HUDEP-2 (cell line): Measurements from ENCODE around the gene CORO2B.
"Not testable (repeated sequence)": the region's sequence is repeated elsewhere in the genome, so short reads cannot be mapped to it uniquely, and the experiment has no call there.

ENCODE experiments used
- DNase-seq, 76 experiments: peaks; one replicate each; lab custom pipeline; 2025; ENCODE audit not compliant: unreplicated experiment in 76 of 76; lab: John Stamatoyannopoulos, UW

Gene CORO2B

GRCh38 chr15:68641376-68641775 is 62.6 kb downstream of the CORO2B start:
- DNase-seq = no peak

GRCh38 chr15:68642491-68642845 is 63.7 kb downstream of the CORO2B start:
- no peak for DNase-seq

- DNase-seq = no peak
Measured at GRCh38 chr15:68643216-68643830, 64.5 kb downstream of the CORO2B start.

- peak in 1 of 76 experiments; percentile 2 for DNase-seq
Measured at GRCh38 chr15:68644083-68644904, 65.5 kb downstream of the CORO2B start.

GRCh38 chr15:68644996-68645395 is 66.2 kb downstream of the CORO2B start:
- no peak for DNase-seq

GRCh38 chr15:68646156-68646555 is 67.4 kb downstream of the CORO2B start:
- DNase-seq = no peak

GRCh38 chr15:68646696-68647095 is 67.9 kb downstream of the CORO2B start:
- DNase-seq = no peak

GRCh38 chr15:68647361-68647760 is 68.6 kb downstream of the CORO2B start:
- not testable (repeated sequence) for DNase-seq

- peak in 67 of 76 experiments; percentile 3 to 79 (median 44) for DNase-seq
Measured at GRCh38 chr15:68650901-68651709, 72.3 kb downstream of the CORO2B start.

GRCh38 chr15:68651916-68652525 is 73.2 kb downstream of the CORO2B start:
- DNase-seq = no peak

GRCh38 chr15:68653031-68653635 is 74.3 kb downstream of the CORO2B start:
- no peak for DNase-seq

GRCh38 chr15:68653801-68654200 is 75.0 kb downstream of the CORO2B start:
- DNase-seq = no peak

- DNase-seq = no peak
Measured at GRCh38 chr15:68654786-68655560, 76.2 kb downstream of the CORO2B start.

GRCh38 chr15:68655686-68656437 is 77.1 kb downstream of the CORO2B start:
- DNase-seq = no peak

GRCh38 chr15:68656438-68656739 is 77.6 kb downstream of the CORO2B start:
- DNase-seq = no peak

GRCh38 chr15:68658151-68658550 is 79.4 kb downstream of the CORO2B start:
- DNase-seq = no peak

GRCh38 chr15:68658641-68659358 is 80.0 kb downstream of the CORO2B start:
- no peak for DNase-seq

GRCh38 chr15:68663526-68663925 is 84.7 kb downstream of the CORO2B start:
- no peak for DNase-seq
